ENCODE data around the gene CALHM1.

The CALHM1 gene

GRCh38 chr10:103454026-103454425, 4.7 kb downstream of the CALHM1 start:
- no peak for DNase-seq

GRCh38 chr10:103452506-103453230, 6.0 kb downstream of the CALHM1 start:
- no peak for DNase-seq

- DNase-seq = peak; percentile 20
Measured at GRCh38 chr10:103451831-103452505, 6.7 kb downstream of the CALHM1 start, which contains the start of gene CALHM2. TSS of gene CALHM2 (minus strand) at chr10:103452370. CDS start at chr10:103449941, 2,429 bp downstream.

GRCh38 chr10:103451091-103451813, 7.4 kb downstream of the CALHM1 start:
- DNase-seq = no peak

GRCh38 chr10:103450201-103450695, 8.5 kb downstream of the CALHM1 start:
- DNase-seq = no peak

- DNase-seq = no peak
Measured at GRCh38 chr10:103449208-103450144, 9.2 kb downstream of the CALHM1 start.

GRCh38 chr10:103448746-103449145, 10.0 kb downstream of the CALHM1 start:
- peak; percentile 62 for DNase-seq

- DNase-seq = no peak
Measured at GRCh38 chr10:103447187-103447586, 11.5 kb downstream of the CALHM1 start.

- no peak for DNase-seq
Measured at GRCh38 chr10:103445767-103446567, 12.7 kb downstream of the CALHM1 start.

GRCh38 chr10:103445366-103445765, 13.3 kb downstream of the CALHM1 start:
- DNase-seq = no peak

- DNase-seq = no peak
Measured at GRCh38 chr10:103444478-103444877, 14.2 kb downstream of the CALHM1 start.

- DNase-seq = no peak
Measured at GRCh38 chr10:103443475-103444185, 15.1 kb downstream of the CALHM1 start.

GRCh38 chr10:103442031-103442461, 16.7 kb downstream of the CALHM1 start:
- no peak for DNase-seq

- DNase-seq = no peak
Measured at GRCh38 chr10:103441611-103442010, 17.1 kb downstream of the CALHM1 start.

GRCh38 chr10:103441206-103441605, 17.5 kb downstream of the CALHM1 start:
- DNase-seq = no peak

- DNase-seq = no peak
Measured at GRCh38 chr10:103440416-103440815, 18.3 kb downstream of the CALHM1 start.

GRCh38 chr10:103439776-103440175, 18.9 kb downstream of the CALHM1 start:
- DNase-seq = no peak

GRCh38 chr10:103433858-103434257, 24.8 kb downstream of the CALHM1 start:
- DNase-seq = no peak

GRCh38 chr10:103431902-103432301, 26.8 kb downstream of the CALHM1 start:
- DNase-seq = no peak

- no peak for DNase-seq
Measured at GRCh38 chr10:103429647-103430046, 29.1 kb downstream of the CALHM1 start.

Measured in amniotic stem cell (primary cell).